ENCODE measurements around the gene ZCRB1.

DNA sequence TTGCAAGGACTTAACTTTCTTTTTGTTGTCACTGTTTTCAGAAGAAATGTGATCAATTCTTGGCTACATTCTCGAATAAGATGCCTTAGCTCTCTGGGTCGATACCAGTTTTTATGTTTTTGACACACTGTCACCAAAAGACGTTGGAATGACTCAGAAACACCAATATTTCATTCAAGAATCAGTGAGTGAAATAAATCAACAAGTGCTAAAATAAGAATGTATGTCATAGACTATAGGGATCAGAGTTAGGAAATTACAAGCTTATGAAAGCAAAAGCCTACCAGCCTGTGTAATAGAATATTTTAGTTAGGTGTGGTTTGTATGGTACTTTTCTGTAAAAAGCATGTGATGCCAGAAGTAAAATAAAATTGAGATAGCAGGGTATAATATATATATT, 17.8 kb upstream of the ZCRB1 start:
- TF ChIP-seq POLR2A (IDR thresholded peaks at IDR 0.05; ENCODE audit: low read depth) (no peak), EP300 (IDR thresholded peaks at IDR 0.05) (no peak), POLR2AphosphoS5 (IDR thresholded peaks at IDR 0.05) (no peak)
- TF ChIP-seq, protein P1, sequence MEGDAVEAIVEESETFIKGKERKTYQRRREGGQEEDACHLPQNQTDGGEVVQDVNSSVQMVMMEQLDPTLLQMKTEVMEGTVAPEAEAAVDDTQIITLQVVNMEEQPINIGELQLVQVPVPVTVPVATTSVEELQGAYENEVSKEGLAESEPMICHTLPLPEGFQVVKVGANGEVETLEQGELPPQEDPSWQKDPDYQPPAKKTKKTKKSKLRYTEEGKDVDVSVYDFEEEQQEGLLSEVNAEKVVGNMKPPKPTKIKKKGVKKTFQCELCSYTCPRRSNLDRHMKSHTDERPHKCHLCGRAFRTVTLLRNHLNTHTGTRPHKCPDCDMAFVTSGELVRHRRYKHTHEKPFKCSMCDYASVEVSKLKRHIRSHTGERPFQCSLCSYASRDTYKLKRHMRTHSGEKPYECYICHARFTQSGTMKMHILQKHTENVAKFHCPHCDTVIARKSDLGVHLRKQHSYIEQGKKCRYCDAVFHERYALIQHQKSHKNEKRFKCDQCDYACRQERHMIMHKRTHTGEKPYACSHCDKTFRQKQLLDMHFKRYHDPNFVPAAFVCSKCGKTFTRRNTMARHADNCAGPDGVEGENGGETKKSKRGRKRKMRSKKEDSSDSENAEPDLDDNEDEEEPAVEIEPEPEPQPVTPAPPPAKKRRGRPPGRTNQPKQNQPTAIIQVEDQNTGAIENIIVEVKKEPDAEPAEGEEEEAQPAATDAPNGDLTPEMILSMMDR (IDR thresholded peaks at IDR 0.05) = no peak

Measured in esophagus muscularis mucosa (tissue), 4 donors.